Uterus (tissue), 4 donors: Measurements from ENCODE around the gene DTD2. TPM values are rescaled to one million over a fixed set of nuclear protein-coding genes. Genes with fewer than 3 reads are reported as not detected.

Experiments used
- DNase-seq, 2 donors: peaks; one replicate each; pipeline ENCODE4 v3.0.0-alpha.2; 2019 to 2020
- H3K27ac ChIP-seq, 2 donors: fragments of 200-600 bp; sonication (generic); 1 replicate in 1 of 2; 2 replicates in 1 of 2; pipeline ENCODE4 v1.5.1; 2016 to 2018
- H3K27me3 ChIP-seq, 2 donors: fragments of 200-600 bp; sonication (generic); one replicate each; pipeline ENCODE4 v1.5.1; 2018 to 2019; ENCODE audit warnings: control low read depth in 1 of 2
- H3K36me3 ChIP-seq, 2 donors: fragments of 200-600 bp; sonication (generic); one replicate each; pipeline ENCODE4 v1.5.1; 2019; ENCODE audit warnings: control low read depth in 1 of 2
- H3K4me1 ChIP-seq, 2 donors: fragments of 200-600 bp; sonication (generic); one replicate each; pipeline ENCODE4 v1.5.1; 2018 to 2019; ENCODE audit warnings: control low read depth in 1 of 2
- H3K4me3 ChIP-seq, 2 donors: fragments of 200-600 bp; sonication (generic); 1 replicate in 1 of 2; 2 replicates in 1 of 2; pipeline ENCODE4 v1.5.1; 2018 to 2019; ENCODE audit warnings: mild to moderate bottlenecking in 1 of 2
- H3K9me3 ChIP-seq, 2 donors: fragments of 200-600 bp; sonication (generic); one replicate each; pipeline ENCODE4 v1.5.1; 2019; ENCODE audit warnings: control low read depth in 1 of 2
- CTCF ChIP-seq, 4 experiments: fragments of 200-600 bp in 2 of 4; fragments of 450-650 bp in 2 of 4; sonication (generic) in 2 of 4; IDR thresholded peaks; one replicate each; pipeline ENCODE4 v1.5.1; 2016 to 2019; ENCODE audit warnings: antibody characterized with exemption in 4 of 4, mild to moderate bottlenecking in 2 of 4, moderate library complexity in 1 of 4
- POLR2A ChIP-seq, 2 donors: fragments of 450-650 bp; IDR thresholded peaks; one replicate each; pipeline ENCODE4 v1.6.1; 2016; ENCODE audit warnings: antibody characterized with exemption in 2 of 2, mild to moderate bottlenecking in 1 of 2, moderate library complexity in 1 of 2
- intact Hi-C: fragments of 100-400 bp; cut with DNase I; formaldehyde crosslinking; loops from one replicate; pipeline ENCODE4 v1.15.1; 2023; ENCODE audit warnings: low total_unique reads
- total RNA-seq, 4 donors: library from RNA; depleted of rRNA in 3 of 4; stranded (reverse); fragments of >200 nt in 3 of 4; gene quantifications; one replicate each; pipeline versions ENCODE4 v1.1.0 to v1.2.4, GENCODE V29; 2014 to 2023
- donor health status: DM: yes; HTN: yes; CAD: no.

Gene DTD2
- total RNA-seq, 4 donors from 2014 or later: 8.2 to 88.2 (median 36.3) TPM

- H3K4me3 ChIP-seq: no peak within 1 kb of the TSS
- H3K27me3 ChIP-seq: no peaks in the 10 kb centered on the region
- no peak within 1 kb of the TSS for H3K27ac ChIP-seq
- H3K4me1 ChIP-seq: no peaks in the 10 kb centered on the region
- intact Hi-C loops: no loop called here
- TF ChIP-seq CTCF (IDR thresholded peaks at IDR 0.05): no peak
- TF ChIP-seq POLR2A (IDR thresholded peaks at IDR 0.05): no peak
- no peaks in the 10 kb centered on the region for H3K36me3 ChIP-seq
- no peak for DNase-seq
- no peaks in the 10 kb centered on the region for H3K9me3 ChIP-seq
Observed at GRCh38 chr14:31487886-31488285, 30.6 kb upstream of the DTD2 start, which contains the start of gene GPR33. Gene GPR33 (minus strand): TSS chr14:31488039. CDS start chr14:31483965, 4,074 bp downstream.

- no peaks in the 10 kb centered on the region for H3K4me1 ChIP-seq
- no peak overlapping the region for H3K4me3 ChIP-seq
- no peak for TF ChIP-seq CTCF (IDR thresholded peaks at IDR 0.05)
- no peak for TF ChIP-seq POLR2A (IDR thresholded peaks at IDR 0.05)
- intact Hi-C loops: no loop called here
- no peak overlapping the region for H3K27ac ChIP-seq
- DNase-seq: no peak
- H3K9me3 ChIP-seq: no peaks in the 10 kb centered on the region
- no peaks in the 10 kb centered on the region for H3K27me3 ChIP-seq
- no peaks in the 10 kb centered on the region for H3K36me3 ChIP-seq
Observed at GRCh38 chr14:31486764-31487163, 29.5 kb upstream of the DTD2 start.

- TF ChIP-seq CTCF (IDR thresholded peaks at IDR 0.05): no peak
- Histone ChIP-seq H3K27me3 (no peaks in the 10 kb centered on the region), H3K4me3 (no peak overlapping the region), H3K27ac (no peak overlapping the region), H3K36me3 (no peaks in the 10 kb centered on the region), H3K4me1 (no peaks in the 10 kb centered on the region), H3K9me3 (no peaks in the 10 kb centered on the region)
- no peak for DNase-seq
- intact Hi-C loops: no loop called here
Observed at GRCh38 chr14:31484754-31485153, 27.4 kb upstream of the DTD2 start.

GRCh38 chr14:31480156-31480555 lies 22.9 kb upstream of the DTD2 start:
- no peaks in the 10 kb centered on the region for H3K4me1 ChIP-seq
- intact Hi-C loops: no loop called here

GRCh38 chr14:31479027-31479426 lies 21.7 kb upstream of the DTD2 start:
- H3K27ac ChIP-seq: no peak overlapping the region
- no peaks in the 10 kb centered on the region for H3K27me3 ChIP-seq
- DNase-seq: no peak
- no peaks in the 10 kb centered on the region for H3K9me3 ChIP-seq
- no peak overlapping the region for H3K4me3 ChIP-seq
- no peaks in the 10 kb centered on the region for H3K4me1 ChIP-seq
- TF ChIP-seq CTCF (IDR thresholded peaks at IDR 0.05) (no peak), POLR2A (IDR thresholded peaks at IDR 0.05) (no peak)
- H3K36me3 ChIP-seq: no peaks in the 10 kb centered on the region
- intact Hi-C loops: no loop called here

More at GRCh38 chr14:31480156-31480555, 22.9 kb upstream of the DTD2 start:
- TF ChIP-seq CTCF (IDR thresholded peaks at IDR 0.05): no peak
- no peak for TF ChIP-seq POLR2A (IDR thresholded peaks at IDR 0.05)
- no peak for DNase-seq
- no peak overlapping the region for H3K27ac ChIP-seq
- no peaks in the 10 kb centered on the region for H3K9me3 ChIP-seq
- no peaks in the 10 kb centered on the region for H3K27me3 ChIP-seq
- no peak overlapping the region for H3K4me3 ChIP-seq
- H3K36me3 ChIP-seq: no peaks in the 10 kb centered on the region
